Endometrial microvascular endothelial cells (primary cell): ENCODE measurements around the gene MEI1. TPM values are rescaled to one million over a fixed set of nuclear protein-coding genes. Genes with fewer than 3 reads are reported as not detected.

Experiments
- in situ Hi-C: cut with HindIII; loops from 2 replicates; pipeline ENCODE4 v1.10.0; 2017; ENCODE audit warnings: low sequenced_read_pairs, low pct_unique_long_range_greater_than_20kb; ENCODE audit errors: inconsistent ontology term
- total RNA-seq: library from RNA; depleted of rRNA; stranded (reverse); fragments of >200 nt; gene quantifications from one replicate; pipeline ENCODE4 v1.2.3, GENCODE V29; 2015; ENCODE audit errors: inconsistent ontology term

MEI1 gene
- total RNA-seq, 1 donor from 2014 or later, result 0.28 TPM

GRCh38 chr22:41776381-41776780 lies 77.1 kb downstream of the MEI1 start:
- in situ Hi-C loops, result no loop called here

- in situ Hi-C loops, result no loop called here
These were observed 78.6 kb downstream of the MEI1 start for GRCh38 chr22:41777749-41778425.

GRCh38 chr22:41779929-41780505 lies 80.7 kb downstream of the MEI1 start:
- in situ Hi-C loops, result no loop called here

- in situ Hi-C loops, result no loop called here
These were observed 81.6 kb downstream of the MEI1 start for GRCh38 chr22:41780746-41781505.

- in situ Hi-C loops, result no loop called here
These were observed 82.2 kb downstream of the MEI1 start for GRCh38 chr22:41781507-41781906.

- in situ Hi-C loops, result no loop called here
These were observed 83.0 kb downstream of the MEI1 start for GRCh38 chr22:41782316-41782715.

GRCh38 chr22:41782751-41783150 lies 83.4 kb downstream of the MEI1 start:
- in situ Hi-C loops, result no loop called here

GRCh38 chr22:41787331-41787730 lies 88.0 kb downstream of the MEI1 start:
- in situ Hi-C loops, result no loop called here

- in situ Hi-C loops, result no loop called here
These were observed 94.6 kb downstream of the MEI1 start for GRCh38 chr22:41793871-41794270.

GRCh38 chr22:41798736-41799135 lies 99.4 kb downstream of the MEI1 start:
- in situ Hi-C loops, result no loop called here

GRCh38 chr22:41799486-41800347 lies 100.4 kb downstream of the MEI1 start:
- in situ Hi-C loops, result no loop called here

- in situ Hi-C loops, result no loop called here
These were observed 101.2 kb downstream of the MEI1 start, which contains the start of gene CCDC134 for GRCh38 chr22:41800348-41801146. Gene CCDC134, plus strand, starts transcription at chr22:41800679. Its CDS starts 8,212 bp downstream, at chr22:41808891.

- in situ Hi-C loops, result no loop called here
These were observed 102.0 kb downstream of the MEI1 start for GRCh38 chr22:41801147-41801819.

- in situ Hi-C loops, result no loop called here
These were observed 102.6 kb downstream of the MEI1 start for GRCh38 chr22:41801886-41802285.

GRCh38 chr22:41805639-41806038 lies 106.3 kb downstream of the MEI1 start:
- in situ Hi-C loops, result no loop called here

GRCh38 chr22:41808400-41808799 lies 109.1 kb downstream of the MEI1 start:
- in situ Hi-C loops, result no loop called here

- in situ Hi-C loops, result no loop called here
These were observed 110.7 kb downstream of the MEI1 start for GRCh38 chr22:41810022-41810421.
